HG02610 (cell line): Measurements from ENCODE around the gene C16orf89.
"Not testable (repeated sequence)": the region's sequence is repeated elsewhere in the genome, so short reads cannot be mapped to it uniquely, and the experiment has no call there.

Experiments
- ATAC-seq: cut with Tn5 transposase; IDR thresholded peaks from one replicate; pipeline ENCODE4 v1.9.1; 2021; ENCODE audit warnings: mild to moderate bottlenecking, moderate library complexity; ENCODE audit not compliant: unreplicated experiment

The C16orf89 gene

DNA sequence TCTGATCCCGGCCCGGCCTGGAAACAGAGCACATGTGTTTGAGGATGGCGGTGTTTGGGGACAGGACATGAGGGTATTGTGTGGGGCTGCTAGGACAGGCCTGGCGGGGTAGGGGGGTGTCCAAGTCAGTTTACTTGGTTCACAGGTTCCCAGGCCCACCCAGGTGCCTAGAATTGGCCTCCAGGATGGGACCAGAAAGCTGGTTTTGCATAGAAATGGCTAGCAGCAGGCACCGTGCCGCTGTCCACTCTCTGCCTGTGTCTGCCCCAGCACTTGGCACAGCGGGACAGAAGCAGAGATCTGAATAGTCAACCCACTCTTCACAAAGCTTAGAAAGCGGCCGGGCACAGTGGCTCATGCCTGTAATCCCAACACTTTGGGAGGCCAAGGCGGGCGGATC is 20.0 kb upstream of the C16orf89 start:
- not testable (repeated sequence) for ATAC-seq

DNA sequence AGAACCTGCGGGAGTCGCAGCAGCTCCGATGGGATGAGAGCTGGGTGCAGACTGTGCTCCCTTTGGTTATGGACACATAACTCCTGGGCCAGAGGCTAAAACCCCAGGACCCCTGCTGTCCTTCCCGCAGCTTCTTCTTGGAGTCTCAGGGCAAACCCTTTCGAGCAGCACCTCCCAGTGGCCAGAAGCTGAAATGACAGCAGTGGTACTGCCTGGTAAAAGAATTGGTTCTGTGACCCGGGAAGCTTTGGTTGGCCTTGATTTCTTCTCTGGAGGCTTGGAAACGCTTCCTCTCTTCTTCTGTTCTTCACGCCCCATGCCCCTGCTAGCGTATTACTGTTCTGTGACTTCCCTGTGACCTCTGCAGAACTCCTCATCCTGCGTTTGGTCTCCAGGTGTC is 19.0 kb upstream of the C16orf89 start:
- not testable (repeated sequence) for ATAC-seq

- ATAC-seq, result not testable (repeated sequence)
Measured at GRCh38 chr16:5084099-5084731, 18.5 kb upstream of the C16orf89 start.

- not testable (repeated sequence) for ATAC-seq
Measured at GRCh38 chr16:5083646-5084045, 17.9 kb upstream of the C16orf89 start.

- ATAC-seq, result not testable (repeated sequence)
Measured at GRCh38 chr16:5080996-5081395, 15.2 kb upstream of the C16orf89 start.

DNA sequence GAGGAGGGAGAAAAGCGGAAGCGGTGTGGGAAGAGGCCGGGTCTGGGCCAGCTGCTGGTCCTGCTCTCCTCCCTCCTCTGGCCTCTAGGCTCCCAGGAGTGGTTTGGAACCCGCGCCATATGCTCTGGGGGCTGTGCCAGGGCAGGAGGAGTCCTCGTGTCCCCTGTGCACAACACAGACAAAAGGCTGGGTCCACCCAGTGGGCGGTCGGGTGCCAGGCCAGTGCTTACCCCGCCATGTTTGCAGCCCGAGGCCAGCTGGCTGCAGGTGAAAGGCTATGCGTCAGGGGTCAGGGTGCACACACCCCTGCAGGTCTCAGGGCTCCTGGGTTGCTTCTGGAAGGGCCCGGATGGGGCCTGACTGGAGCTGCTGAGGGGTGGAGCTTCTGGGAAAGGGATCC is 14.7 kb upstream of the C16orf89 start:
- not testable (repeated sequence) for ATAC-seq

GRCh38 chr16:5078626-5079025 is 12.9 kb upstream of the C16orf89 start:
- no peak for ATAC-seq

- no peak for ATAC-seq
Measured at GRCh38 chr16:5077304-5077703, 11.5 kb upstream of the C16orf89 start.

GRCh38 chr16:5075637-5076036 is 9.9 kb upstream of the C16orf89 start:
- ATAC-seq, result no peak

- not testable (repeated sequence) for ATAC-seq
Measured at GRCh38 chr16:5073771-5074170, 8.0 kb upstream of the C16orf89 start.

- ATAC-seq, result no peak
Measured at GRCh38 chr16:5073279-5073629, 7.5 kb upstream of the C16orf89 start.

DNA sequence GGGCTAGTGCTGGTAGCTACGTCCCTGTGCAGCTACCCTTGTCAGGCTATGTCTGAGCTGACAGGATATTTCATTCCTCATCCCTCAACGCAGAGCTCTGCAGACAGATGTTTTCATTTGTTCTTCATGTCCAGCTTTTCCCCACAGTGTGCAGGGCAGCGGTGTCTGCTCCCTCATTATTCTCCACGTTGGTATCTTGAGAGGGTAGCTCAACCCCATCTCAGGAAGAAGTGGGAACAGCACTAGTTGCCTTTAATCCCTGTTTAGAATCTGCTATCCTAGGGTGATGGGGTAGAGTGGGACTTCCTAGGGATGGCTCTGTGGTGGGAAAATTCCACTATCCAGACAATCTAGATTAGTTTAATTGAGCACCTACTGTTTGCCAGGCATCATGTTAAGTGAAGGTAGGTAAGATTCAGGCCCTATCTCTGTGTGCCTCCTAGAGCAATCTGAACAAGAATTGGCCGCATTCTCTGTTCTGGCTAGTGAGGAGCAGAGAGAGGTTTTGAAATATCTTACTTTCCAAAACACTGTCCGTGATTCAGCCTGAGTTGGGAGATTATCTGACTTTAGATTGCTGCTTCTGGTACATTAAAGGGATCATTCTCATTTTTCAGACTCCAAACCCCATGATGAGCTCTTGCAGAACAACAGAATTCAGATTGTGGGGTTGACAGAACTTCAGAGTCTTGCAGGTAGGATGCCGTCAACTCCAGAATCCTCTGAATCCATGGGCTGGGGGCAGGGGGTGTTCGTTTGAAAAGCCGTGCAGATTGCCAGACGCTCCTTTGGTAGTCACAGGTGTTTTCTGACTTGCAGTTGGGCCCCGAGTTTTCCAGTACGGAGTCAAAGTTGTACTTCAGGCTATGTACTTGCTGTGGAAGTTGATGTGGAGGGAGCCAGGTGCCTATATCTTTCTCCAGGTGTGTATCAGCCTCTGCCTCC is 6.8 kb upstream of the C16orf89 start:
- no peak for ATAC-seq

GRCh38 chr16:5071681-5072333 is 6.1 kb upstream of the C16orf89 start, which contains the start of gene ALG1:
TSS of gene ALG1 (plus strand) at chr16:5071843. CDS start at chr16:5071850, 7 bp downstream.
- peak; percentile 82 for ATAC-seq

GRCh38 chr16:5071341-5071680 is 5.6 kb upstream of the C16orf89 start:
- ATAC-seq, result no peak

- no peak for ATAC-seq
Measured at GRCh38 chr16:5070431-5071186, 4.9 kb upstream of the C16orf89 start.

DNA sequence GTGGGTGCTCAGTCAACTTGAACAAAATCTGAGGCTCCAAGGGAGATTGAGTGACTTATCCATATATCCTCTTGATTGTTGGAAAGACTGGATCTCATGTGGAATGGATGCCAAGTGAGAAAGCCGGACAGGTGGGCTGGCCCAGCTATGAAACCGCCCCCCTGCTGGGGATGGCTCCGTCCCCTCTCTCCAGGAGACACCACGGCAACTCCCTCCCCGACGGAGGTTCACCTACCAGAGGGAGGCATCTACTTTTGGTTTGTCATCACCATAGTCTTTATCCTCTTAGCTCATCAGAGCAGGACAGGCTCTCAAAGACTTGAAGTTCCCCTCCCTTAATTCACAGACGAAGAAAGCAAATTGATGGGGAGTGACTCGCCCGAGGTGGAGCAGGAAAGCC is 4.1 kb upstream of the C16orf89 start:
- no peak for ATAC-seq

GRCh38 chr16:5069048-5069447 is 3.3 kb upstream of the C16orf89 start:
- ATAC-seq, result no peak

DNA sequence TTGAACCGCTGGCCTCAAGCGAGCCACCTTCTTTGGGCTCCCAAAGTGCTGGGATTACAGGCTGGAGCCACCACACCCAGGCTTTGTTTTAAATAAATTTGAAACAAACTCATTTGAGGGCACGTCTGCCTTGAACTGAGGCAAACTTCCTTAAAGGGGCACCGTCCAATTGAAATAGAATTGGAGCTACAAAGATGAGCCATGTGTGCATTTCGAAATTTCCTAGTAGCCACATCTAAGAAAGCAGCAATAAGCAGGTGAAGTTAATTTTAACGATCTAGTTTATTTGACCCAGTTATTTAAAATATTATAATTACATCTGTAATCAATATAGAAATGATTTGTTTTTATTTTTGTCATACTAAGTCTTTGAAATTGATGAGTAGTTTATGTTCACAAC is 755 bp upstream of the C16orf89 start:
- no peak for ATAC-seq

GRCh38 chr16:5065326-5065725 is 430 bp downstream of the C16orf89 start:
- ATAC-seq, result no peak

DNA sequence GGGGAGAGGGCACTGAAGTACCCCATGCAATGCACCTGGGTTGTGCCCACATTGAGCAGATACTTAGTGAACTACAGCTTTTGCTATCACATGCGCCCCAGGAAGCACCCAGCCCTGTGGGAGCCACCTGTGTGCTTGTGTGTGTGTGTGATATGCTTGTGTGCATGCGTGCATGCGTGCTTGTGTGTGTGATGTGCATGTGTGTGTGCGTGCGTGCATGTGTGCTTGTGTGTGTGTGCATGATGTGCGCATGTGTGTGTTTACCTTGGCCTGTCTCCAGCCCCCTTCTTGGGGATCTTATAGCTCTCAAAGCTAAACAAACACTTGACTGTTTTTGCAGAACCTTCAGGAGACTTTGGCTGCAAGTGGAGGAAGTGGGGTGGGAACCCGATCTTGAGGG is 841 bp downstream of the C16orf89 start:
- no peak for ATAC-seq
